ENCODE data around the gene TMEM179. TPM values are rescaled to one million over a fixed set of nuclear protein-coding genes. Genes with fewer than 3 reads are reported as not detected.

Gene TMEM179
- total and polyA plus RNA-seq, 2 of the 13 experiments (the other 11 are each of a cell fraction or from before 2014, with no cell fraction given), result not detected

DNA sequence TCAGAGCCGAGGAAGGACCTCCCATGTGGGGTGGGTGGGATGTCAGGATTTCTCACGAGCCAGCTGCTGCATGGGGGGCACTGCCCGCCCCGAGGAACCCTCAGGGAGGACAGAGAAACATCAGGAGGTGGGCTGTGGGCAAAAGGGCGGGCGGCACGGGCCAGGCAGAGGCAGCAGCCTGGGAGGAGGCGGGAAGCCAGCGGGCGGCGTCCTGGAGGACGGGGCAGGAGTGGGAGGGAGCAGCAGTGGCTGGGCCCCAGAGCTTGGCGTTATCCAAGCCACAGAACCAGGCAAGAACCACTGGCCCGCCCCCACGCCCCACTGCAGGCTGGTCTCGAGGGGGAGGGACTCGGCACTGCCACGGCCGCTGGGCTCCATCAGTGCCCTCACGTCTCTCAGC lies 22.6 kb downstream of the TMEM179 start:
- Histone ChIP-seq H3K4me3 (replicated peaks in 1 of 3; ENCODE audit: insufficient read depth in 1 of 3, low read depth in 2 of 3, low read length in 3 of 3) (no peak overlapping the region), H3K27ac (ENCODE audit: extremely low read length, insufficient read depth, low read length) (no peak overlapping the region), H3K36me3 (replicated peaks in 1 of 2; ENCODE audit: control insufficient read depth in 1 of 2, insufficient read depth in 2 of 2, low read length in 2 of 2) (no peaks in the 10 kb centered on the region), H2AFZ (ENCODE audit: low read length) (no peak overlapping the region), H4K20me1 (ENCODE audit: insufficient read depth, low read length) (no peaks in the 10 kb centered on the region), H3K9ac (ENCODE audit: insufficient read depth, low read depth, low read length) (no peak overlapping the region), H3K9me3 (ENCODE audit: low read length) (no peaks in the 10 kb centered on the region), H3K4me1 (ENCODE audit: insufficient read depth, low read length) (peaks cover 9% of the 10 kb centered on the region), H3K27me3 (ENCODE audit: control insufficient read depth in 1 of 2, insufficient read depth in 2 of 2, low read length in 2 of 2) (peaks cover 25 to 89% of the 10 kb centered on the region in 2 experiments), H3K79me2 (ENCODE audit: insufficient read depth, low read length) (no peaks in the 10 kb centered on the region), H3K4me2 (ENCODE audit: low read depth, low read length) (no peak overlapping the region)
- no TSS peak for BruUV-seq (replicated peaks)
- DNase-seq (ENCODE audit: low spot score), result no peak
- POLR2A ChIA-PET, result no interaction called here
- in situ Hi-C loops (cut with HindIII; ENCODE audit: extremely low pct_ligation_motif_present, low pct_unique_long_range_greater_than_20kb), result no loop called here
- intact Hi-C loops (cut with micrococcal nuclease; ENCODE audit: unreplicated experiment), result no loop called here
- TF ChIP-seq ZNF737 (CRISPR knock-in tag; IDR thresholded peaks at IDR 0.05; ENCODE audit: borderline replicate concordance) (no peak), ZNF10 (CRISPR knock-in tag; IDR thresholded peaks at IDR 0.05; ENCODE audit: borderline replicate concordance, low read depth) (no peak)
- CTCF ChIA-PET (ENCODE audit: low intra/inter-chr PET ratio, low total read pairs), result no interaction called here
- FAIRE-seq, result no peak
- WGBS (ENCODE audit: low lambda C conversion rate), result 29% methylated on average over 11 of the region's 20 CpGs
- ATAC-seq, result no peak

- no peak for FAIRE-seq
- CTCF ChIA-PET (ENCODE audit: low intra/inter-chr PET ratio, low total read pairs), result no interaction called here
- in situ Hi-C loops (cut with HindIII; ENCODE audit: extremely low pct_ligation_motif_present, low pct_unique_long_range_greater_than_20kb), result no loop called here
- Histone ChIP-seq H2AFZ (ENCODE audit: low read length) (no peak overlapping the region), H3K79me2 (ENCODE audit: insufficient read depth, low read length) (no peaks in the 10 kb centered on the region), H4K20me1 (ENCODE audit: insufficient read depth, low read length) (no peaks in the 10 kb centered on the region), H3K9me3 (ENCODE audit: low read length) (no peaks in the 10 kb centered on the region), H3K4me2 (ENCODE audit: low read depth, low read length) (no peak overlapping the region), H3K27ac (ENCODE audit: extremely low read length, insufficient read depth, low read length) (no peak overlapping the region), H3K4me1 (ENCODE audit: insufficient read depth, low read length) (peaks cover 14% of the 10 kb centered on the region), H3K27me3 (ENCODE audit: control insufficient read depth in 1 of 2, insufficient read depth in 2 of 2, low read length in 2 of 2) (peaks cover 25 to 84% of the 10 kb centered on the region in 2 experiments), H3K36me3 (replicated peaks in 1 of 2; ENCODE audit: control insufficient read depth in 1 of 2, insufficient read depth in 2 of 2, low read length in 2 of 2) (no peaks in the 10 kb centered on the region), H3K9ac (ENCODE audit: insufficient read depth, low read depth, low read length) (no peak overlapping the region), H3K4me3 (replicated peaks in 1 of 3; ENCODE audit: insufficient read depth in 1 of 3, low read depth in 2 of 3, low read length in 3 of 3) (no peak overlapping the region)
- ATAC-seq, result no peak
- WGBS (ENCODE audit: low lambda C conversion rate), result 41% methylated on average over 5 of the region's 9 CpGs
- no TSS peak for BruUV-seq (replicated peaks)
- POLR2A ChIA-PET, result no interaction called here
- no peak for TF ChIP-seq ZNF672 (CRISPR knock-in tag; IDR thresholded peaks at IDR 0.05)
- TF ChIP-seq ZSCAN29 (CRISPR knock-in tag; conservative IDR thresholded peaks at IDR 0.05), result no peak
- TF ChIP-seq ZNF776 (CRISPR knock-in tag; IDR thresholded peaks at IDR 0.05), result no peak
- no peak for TF ChIP-seq ZNF720 (CRISPR knock-in tag; IDR thresholded peaks at IDR 0.05)
- no peak for TF ChIP-seq ZNF619 (CRISPR knock-in tag; IDR thresholded peaks at IDR 0.05)
- intact Hi-C loops (cut with micrococcal nuclease; ENCODE audit: unreplicated experiment), result no loop called here
- DNase-seq (ENCODE audit: low spot score), result no peak
Measured at GRCh38 chr14:104581521-104581920, 23.1 kb downstream of the TMEM179 start.

Data from HepG2 (cell line).